Ovary (tissue), 3 donors: ENCODE data around the gene TMEM178A.

Experiments used
- EP300 ChIP-seq: sonication (generic); formaldehyde crosslinking; IDR thresholded peaks from one replicate; pipeline ENCODE4 v1.6.1; 2017; ENCODE audit warnings: antibody characterized with exemption
- POLR2A ChIP-seq: fragments of 450-650 bp; IDR thresholded peaks from one replicate; pipeline ENCODE4 v1.6.1; 2017; ENCODE audit warnings: antibody characterized with exemption, mild to moderate bottlenecking, moderate library complexity
- TF ChIP-seq, protein P1 (sequence below), 3 donors: fragments of 450-650 bp in 2 of 3; fragments of 200-600 bp in 1 of 3; IDR thresholded peaks; one replicate each; pipeline versions ENCODE4 v1.5.1 to v1.8.0; 2016 to 2022; ENCODE audit warnings: antibody characterized with exemption in 3 of 3, mild to moderate bottlenecking in 1 of 3
- donor health status: DM: no; HTN: no; CAD: no.

DNA sequence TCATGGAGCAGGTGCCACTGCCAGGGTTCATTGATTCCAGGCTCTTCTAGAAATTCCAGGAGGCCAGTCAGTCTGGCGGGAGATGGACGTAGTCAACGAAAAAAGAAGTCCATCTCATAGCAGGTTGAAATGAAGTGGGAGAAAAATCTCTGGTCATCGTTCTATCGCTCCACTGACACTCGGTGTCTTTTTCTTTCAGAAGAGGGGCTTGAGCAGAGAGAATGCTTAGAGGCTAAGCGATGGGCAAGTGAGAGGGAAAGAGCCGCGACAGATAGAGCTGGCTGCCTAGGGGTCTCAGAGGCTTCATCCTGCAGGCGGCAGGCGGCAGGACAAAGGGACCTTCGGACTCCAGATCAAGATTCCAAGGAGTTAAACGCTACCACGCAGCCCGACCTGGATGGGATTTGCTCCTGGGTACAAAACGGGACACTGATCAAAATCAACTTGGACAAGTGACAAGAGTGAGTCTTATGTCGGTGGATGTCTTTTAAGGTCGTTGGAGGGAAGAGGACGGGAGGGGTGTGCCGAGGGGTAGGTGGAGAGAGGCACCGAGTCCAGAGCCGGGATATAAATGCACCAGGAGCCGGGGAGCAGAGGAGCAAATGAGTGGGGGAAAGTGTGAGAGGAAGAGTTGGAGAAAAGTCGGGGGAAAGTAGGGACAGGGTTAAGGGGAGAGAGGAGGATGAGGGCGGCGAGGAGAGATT lies 677 bp upstream of the TMEM178A start:
- TF ChIP-seq, protein P1, sequence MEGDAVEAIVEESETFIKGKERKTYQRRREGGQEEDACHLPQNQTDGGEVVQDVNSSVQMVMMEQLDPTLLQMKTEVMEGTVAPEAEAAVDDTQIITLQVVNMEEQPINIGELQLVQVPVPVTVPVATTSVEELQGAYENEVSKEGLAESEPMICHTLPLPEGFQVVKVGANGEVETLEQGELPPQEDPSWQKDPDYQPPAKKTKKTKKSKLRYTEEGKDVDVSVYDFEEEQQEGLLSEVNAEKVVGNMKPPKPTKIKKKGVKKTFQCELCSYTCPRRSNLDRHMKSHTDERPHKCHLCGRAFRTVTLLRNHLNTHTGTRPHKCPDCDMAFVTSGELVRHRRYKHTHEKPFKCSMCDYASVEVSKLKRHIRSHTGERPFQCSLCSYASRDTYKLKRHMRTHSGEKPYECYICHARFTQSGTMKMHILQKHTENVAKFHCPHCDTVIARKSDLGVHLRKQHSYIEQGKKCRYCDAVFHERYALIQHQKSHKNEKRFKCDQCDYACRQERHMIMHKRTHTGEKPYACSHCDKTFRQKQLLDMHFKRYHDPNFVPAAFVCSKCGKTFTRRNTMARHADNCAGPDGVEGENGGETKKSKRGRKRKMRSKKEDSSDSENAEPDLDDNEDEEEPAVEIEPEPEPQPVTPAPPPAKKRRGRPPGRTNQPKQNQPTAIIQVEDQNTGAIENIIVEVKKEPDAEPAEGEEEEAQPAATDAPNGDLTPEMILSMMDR (IDR thresholded peaks at IDR 0.05) = no peak
- TF ChIP-seq EP300 (no peak), POLR2A (no peak)
